ENCODE data around the gene DTX2.
"Not testable (repeated sequence)": the region's sequence is repeated elsewhere in the genome, so short reads cannot be mapped to it uniquely, and the experiment has no call there.

Gene DTX2

DNA sequence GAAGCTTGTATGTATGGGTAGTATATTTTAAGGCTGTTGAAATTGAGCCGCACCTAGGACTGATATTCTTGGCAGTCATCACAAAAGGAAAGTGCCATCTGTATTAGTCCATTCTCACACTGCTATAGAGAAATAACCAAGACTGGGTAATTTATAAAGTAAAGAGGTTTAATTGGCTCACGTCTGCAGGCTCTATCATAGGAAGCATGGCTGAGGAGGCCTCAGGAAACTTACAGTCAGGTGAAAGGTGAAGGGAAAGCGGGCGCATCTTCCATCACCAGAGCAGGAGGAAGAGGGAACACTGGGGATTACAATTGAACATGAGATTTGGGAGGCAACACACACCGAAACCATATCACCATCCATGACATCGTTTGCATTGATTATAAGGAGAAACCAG lies 90.5 kb downstream of the DTX2 start:
- H3K4me3 ChIP-seq (ENCODE audit: low read depth, low read length); CTCF ChIA-PET; DNase-seq (ENCODE audit: low read depth, low spot score); POLR2A ChIA-PET: not testable (repeated sequence)
